HEK293 (cell line): ENCODE data around the gene HIGD1A.

Source experiments
- GLIS2 ChIP-seq: fragments of 450-650 bp; formaldehyde crosslinking; IDR thresholded peaks from 2 replicates; pipeline ENCODE4 v1.5.1; 2016; ENCODE audit warnings: missing biosample characterization, missing genetic modification characterization
- KLF9 ChIP-seq: fragments of 450-650 bp; formaldehyde crosslinking; IDR thresholded peaks from 2 replicates; pipeline ENCODE4 v1.5.1; 2016; ENCODE audit warnings: missing biosample characterization, missing genetic modification characterization, low read depth
- SALL2 ChIP-seq: fragments of 450-650 bp; formaldehyde crosslinking; IDR thresholded peaks from 2 replicates; pipeline ENCODE4 v1.5.0; 2017; ENCODE audit warnings: missing biosample characterization, mild to moderate bottlenecking, missing genetic modification characterization, borderline replicate concordance
- TRIM28 ChIP-seq: IDR thresholded peaks from 2 replicates; pipeline ENCODE4 v1.6.1; 2011; ENCODE audit warnings: low read length, control low read depth, borderline replicate concordance
- ZBTB21 ChIP-seq: fragments of 450-650 bp; formaldehyde crosslinking; IDR thresholded peaks from 2 replicates; pipeline ENCODE4 v1.5.1; 2017; ENCODE audit warnings: missing biosample characterization, missing genetic modification characterization
- ZNF239 ChIP-seq: fragments of 450-650 bp; formaldehyde crosslinking; IDR thresholded peaks from 2 replicates; pipeline ENCODE4 v1.5.1; 2016; ENCODE audit warnings: missing biosample characterization, missing genetic modification characterization
- ZNF266 ChIP-seq: fragments of 450-650 bp; formaldehyde crosslinking; IDR thresholded peaks from 2 replicates; pipeline ENCODE4 v1.5.1; 2016; ENCODE audit warnings: missing biosample characterization, missing genetic modification characterization, low read depth
- ZNF341 ChIP-seq: fragments of 450-650 bp; formaldehyde crosslinking; IDR thresholded peaks from 2 replicates; pipeline ENCODE4; 2016; ENCODE audit warnings: low read depth, missing biosample characterization, missing genetic modification characterization
- ZNF391 ChIP-seq: fragments of 450-650 bp; formaldehyde crosslinking; IDR thresholded peaks from 2 replicates; pipeline ENCODE4 v1.5.1; 2016; ENCODE audit warnings: low read depth, missing biosample characterization, missing genetic modification characterization, borderline replicate concordance
- ZNF398 ChIP-seq: fragments of 450-650 bp; formaldehyde crosslinking; IDR thresholded peaks from 2 replicates; pipeline ENCODE4 v1.5.1; 2017; ENCODE audit warnings: missing biosample characterization, missing genetic modification characterization
- ZNF514 ChIP-seq: fragments of 450-650 bp; formaldehyde crosslinking; IDR thresholded peaks from 2 replicates; pipeline ENCODE4 v1.5.1; 2016; ENCODE audit warnings: missing biosample characterization, missing genetic modification characterization
- ZNF580 ChIP-seq: fragments of 450-650 bp; formaldehyde crosslinking; IDR thresholded peaks from 2 replicates; pipeline ENCODE4 v1.5.1; 2016; ENCODE audit warnings: missing biosample characterization, missing genetic modification characterization
- ZNF747 ChIP-seq: fragments of 450-650 bp; formaldehyde crosslinking; IDR thresholded peaks from 2 replicates; pipeline ENCODE4 v1.5.1; 2016; ENCODE audit warnings: missing biosample characterization, missing genetic modification characterization
- ZNF776 ChIP-seq: fragments of 450-650 bp; formaldehyde crosslinking; IDR thresholded peaks from 2 replicates; pipeline ENCODE4 v1.5.0; 2017; ENCODE audit warnings: missing biosample characterization, missing genetic modification characterization, borderline replicate concordance
- ZSCAN30 ChIP-seq: fragments of 450-650 bp; IDR thresholded peaks from 2 replicates; pipeline ENCODE4 v1.5.1; 2018; ENCODE audit warnings: missing biosample characterization, mild to moderate bottlenecking, missing genetic modification characterization, moderate library complexity
- TF ChIP-seq, protein P1 (sequence below): fragments of 450-650 bp; formaldehyde crosslinking; conservative IDR thresholded peaks from 2 replicates; pipeline ENCODE4 v1.5.1; 2016; ENCODE audit warnings: low read depth, missing biosample characterization, missing genetic modification characterization
- TF ChIP-seq, protein P2 (sequence below): fragments of 450-650 bp; formaldehyde crosslinking; IDR thresholded peaks from 2 replicates; pipeline ENCODE4 v1.5.1; 2016; ENCODE audit warnings: missing biosample characterization, missing genetic modification characterization
- TF ChIP-seq, protein P3 (sequence below): fragments of 450-650 bp; IDR thresholded peaks from 2 replicates; pipeline ENCODE4 v1.5.1; 2018; ENCODE audit warnings: missing biosample characterization, mild to moderate bottlenecking, missing genetic modification characterization
- TF ChIP-seq, protein P4 (sequence below): fragments of 450-650 bp; formaldehyde crosslinking; IDR thresholded peaks from 2 replicates; pipeline ENCODE4 v1.5.1; 2017; ENCODE audit warnings: missing biosample characterization, missing genetic modification characterization
- TF ChIP-seq, protein P5 (sequence below): fragments of 450-650 bp; formaldehyde crosslinking; IDR thresholded peaks from 2 replicates; pipeline ENCODE4 v1.5.1; 2016; ENCODE audit warnings: missing biosample characterization, missing genetic modification characterization
- TF ChIP-seq, protein P6 (sequence below): sonication (generic); formaldehyde crosslinking; IDR thresholded peaks from 2 replicates; pipeline ENCODE4 v1.8.1; 2022; ENCODE audit warnings: mild to moderate bottlenecking, moderate library complexity, missing genetic modification reagents

The HIGD1A gene

GRCh38 chr3:42814914-42815507, 10.7 kb upstream of the HIGD1A start (continued):
- TF ChIP-seq, protein P1, sequence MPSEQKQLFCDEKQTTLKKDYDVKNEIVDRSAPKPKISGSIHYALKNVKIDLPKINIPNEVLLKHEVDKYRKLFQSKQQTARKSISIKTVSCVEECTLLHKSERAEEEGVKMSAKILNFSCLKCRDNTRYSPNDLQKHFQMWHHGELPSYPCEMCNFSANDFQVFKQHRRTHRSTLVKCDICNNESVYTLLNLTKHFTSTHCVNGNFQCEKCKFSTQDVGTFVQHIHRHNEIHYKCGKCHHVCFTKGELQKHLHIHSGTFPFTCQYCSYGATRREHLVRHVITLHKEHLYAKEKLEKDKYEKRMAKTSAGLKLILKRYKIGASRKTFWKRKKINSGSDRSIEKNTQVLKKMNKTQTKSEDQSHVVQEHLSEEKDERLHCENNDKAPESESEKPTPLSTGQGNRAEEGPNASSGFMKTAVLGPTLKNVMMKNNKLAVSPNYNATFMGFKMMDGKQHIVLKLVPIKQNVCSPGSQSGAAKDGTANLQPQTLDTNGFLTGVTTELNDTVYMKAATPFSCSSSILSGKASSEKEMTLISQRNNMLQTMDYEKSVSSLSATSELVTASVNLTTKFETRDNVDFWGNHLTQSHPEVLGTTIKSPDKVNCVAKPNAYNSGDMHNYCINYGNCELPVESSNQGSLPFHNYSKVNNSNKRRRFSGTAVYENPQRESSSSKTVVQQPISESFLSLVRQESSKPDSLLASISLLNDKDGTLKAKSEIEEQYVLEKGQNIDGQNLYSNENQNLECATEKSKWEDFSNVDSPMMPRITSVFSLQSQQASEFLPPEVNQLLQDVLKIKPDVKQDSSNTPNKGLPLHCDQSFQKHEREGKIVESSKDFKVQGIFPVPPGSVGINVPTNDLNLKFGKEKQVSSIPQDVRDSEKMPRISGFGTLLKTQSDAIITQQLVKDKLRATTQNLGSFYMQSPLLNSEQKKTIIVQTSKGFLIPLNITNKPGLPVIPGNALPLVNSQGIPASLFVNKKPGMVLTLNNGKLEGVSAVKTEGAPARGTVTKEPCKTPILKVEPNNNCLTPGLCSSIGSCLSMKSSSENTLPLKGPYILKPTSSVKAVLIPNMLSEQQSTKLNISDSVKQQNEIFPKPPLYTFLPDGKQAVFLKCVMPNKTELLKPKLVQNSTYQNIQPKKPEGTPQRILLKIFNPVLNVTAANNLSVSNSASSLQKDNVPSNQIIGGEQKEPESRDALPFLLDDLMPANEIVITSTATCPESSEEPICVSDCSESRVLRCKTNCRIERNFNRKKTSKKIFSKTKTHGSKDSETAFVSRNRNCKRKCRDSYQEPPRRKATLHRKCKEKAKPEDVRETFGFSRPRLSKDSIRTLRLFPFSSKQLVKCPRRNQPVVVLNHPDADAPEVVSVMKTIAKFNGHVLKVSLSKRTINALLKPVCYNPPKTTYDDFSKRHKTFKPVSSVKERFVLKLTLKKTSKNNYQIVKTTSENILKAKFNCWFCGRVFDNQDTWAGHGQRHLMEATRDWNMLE = no peak
- TF ChIP-seq ZSCAN30 (tag by site-specific recombination) (peak; percentile 34; the same call in 1 of the 2 replicates), ZNF398 (tag by site-specific recombination) (peak; percentile 16; the same call in 1 of the 2 replicates), ZNF341 (no peak), ZNF239 (tag by site-specific recombination) (no peak), ZBTB21 (no peak), SALL2 (tag by site-specific recombination) (no peak), ZNF391 (tag by site-specific recombination) (no peak), ZNF747 (tag by site-specific recombination) (no peak), ZNF514 (no peak), ZNF580 (tag by site-specific recombination) (0 out of 2 replicates have a peak, but pooled peaks have one; percentile 58), TRIM28 (no peak), GLIS2 (tag by site-specific recombination) (no peak), ZNF776 (tag by site-specific recombination) (no peak), KLF9 (tag by site-specific recombination) (no peak), ZNF266 (tag by site-specific recombination) (no peak)
- TF ChIP-seq, protein P2, sequence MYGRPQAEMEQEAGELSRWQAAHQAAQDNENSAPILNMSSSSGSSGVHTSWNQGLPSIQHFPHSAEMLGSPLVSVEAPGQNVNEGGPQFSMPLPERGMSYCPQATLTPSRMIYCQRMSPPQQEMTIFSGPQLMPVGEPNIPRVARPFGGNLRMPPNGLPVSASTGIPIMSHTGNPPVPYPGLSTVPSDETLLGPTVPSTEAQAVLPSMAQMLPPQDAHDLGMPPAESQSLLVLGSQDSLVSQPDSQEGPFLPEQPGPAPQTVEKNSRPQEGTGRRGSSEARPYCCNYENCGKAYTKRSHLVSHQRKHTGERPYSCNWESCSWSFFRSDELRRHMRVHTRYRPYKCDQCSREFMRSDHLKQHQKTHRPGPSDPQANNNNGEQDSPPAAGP (tag by site-specific recombination) = 0 out of 2 replicates have a peak, but pooled peaks have one; percentile 31
- TF ChIP-seq, protein P3, sequence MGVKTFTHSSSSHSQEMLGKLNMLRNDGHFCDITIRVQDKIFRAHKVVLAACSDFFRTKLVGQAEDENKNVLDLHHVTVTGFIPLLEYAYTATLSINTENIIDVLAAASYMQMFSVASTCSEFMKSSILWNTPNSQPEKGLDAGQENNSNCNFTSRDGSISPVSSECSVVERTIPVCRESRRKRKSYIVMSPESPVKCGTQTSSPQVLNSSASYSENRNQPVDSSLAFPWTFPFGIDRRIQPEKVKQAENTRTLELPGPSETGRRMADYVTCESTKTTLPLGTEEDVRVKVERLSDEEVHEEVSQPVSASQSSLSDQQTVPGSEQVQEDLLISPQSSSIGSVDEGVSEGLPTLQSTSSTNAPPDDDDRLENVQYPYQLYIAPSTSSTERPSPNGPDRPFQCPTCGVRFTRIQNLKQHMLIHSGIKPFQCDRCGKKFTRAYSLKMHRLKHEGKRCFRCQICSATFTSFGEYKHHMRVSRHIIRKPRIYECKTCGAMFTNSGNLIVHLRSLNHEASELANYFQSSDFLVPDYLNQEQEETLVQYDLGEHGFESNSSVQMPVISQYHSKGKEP (tag by site-specific recombination) = peak; percentile 87
- TF ChIP-seq, protein P4, sequence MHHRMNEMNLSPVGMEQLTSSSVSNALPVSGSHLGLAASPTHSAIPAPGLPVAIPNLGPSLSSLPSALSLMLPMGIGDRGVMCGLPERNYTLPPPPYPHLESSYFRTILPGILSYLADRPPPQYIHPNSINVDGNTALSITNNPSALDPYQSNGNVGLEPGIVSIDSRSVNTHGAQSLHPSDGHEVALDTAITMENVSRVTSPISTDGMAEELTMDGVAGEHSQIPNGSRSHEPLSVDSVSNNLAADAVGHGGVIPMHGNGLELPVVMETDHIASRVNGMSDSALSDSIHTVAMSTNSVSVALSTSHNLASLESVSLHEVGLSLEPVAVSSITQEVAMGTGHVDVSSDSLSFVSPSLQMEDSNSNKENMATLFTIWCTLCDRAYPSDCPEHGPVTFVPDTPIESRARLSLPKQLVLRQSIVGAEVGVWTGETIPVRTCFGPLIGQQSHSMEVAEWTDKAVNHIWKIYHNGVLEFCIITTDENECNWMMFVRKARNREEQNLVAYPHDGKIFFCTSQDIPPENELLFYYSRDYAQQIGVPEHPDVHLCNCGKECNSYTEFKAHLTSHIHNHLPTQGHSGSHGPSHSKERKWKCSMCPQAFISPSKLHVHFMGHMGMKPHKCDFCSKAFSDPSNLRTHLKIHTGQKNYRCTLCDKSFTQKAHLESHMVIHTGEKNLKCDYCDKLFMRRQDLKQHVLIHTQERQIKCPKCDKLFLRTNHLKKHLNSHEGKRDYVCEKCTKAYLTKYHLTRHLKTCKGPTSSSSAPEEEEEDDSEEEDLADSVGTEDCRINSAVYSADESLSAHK (tag by site-specific recombination) = peak; percentile 64
- TF ChIP-seq, protein P5, sequence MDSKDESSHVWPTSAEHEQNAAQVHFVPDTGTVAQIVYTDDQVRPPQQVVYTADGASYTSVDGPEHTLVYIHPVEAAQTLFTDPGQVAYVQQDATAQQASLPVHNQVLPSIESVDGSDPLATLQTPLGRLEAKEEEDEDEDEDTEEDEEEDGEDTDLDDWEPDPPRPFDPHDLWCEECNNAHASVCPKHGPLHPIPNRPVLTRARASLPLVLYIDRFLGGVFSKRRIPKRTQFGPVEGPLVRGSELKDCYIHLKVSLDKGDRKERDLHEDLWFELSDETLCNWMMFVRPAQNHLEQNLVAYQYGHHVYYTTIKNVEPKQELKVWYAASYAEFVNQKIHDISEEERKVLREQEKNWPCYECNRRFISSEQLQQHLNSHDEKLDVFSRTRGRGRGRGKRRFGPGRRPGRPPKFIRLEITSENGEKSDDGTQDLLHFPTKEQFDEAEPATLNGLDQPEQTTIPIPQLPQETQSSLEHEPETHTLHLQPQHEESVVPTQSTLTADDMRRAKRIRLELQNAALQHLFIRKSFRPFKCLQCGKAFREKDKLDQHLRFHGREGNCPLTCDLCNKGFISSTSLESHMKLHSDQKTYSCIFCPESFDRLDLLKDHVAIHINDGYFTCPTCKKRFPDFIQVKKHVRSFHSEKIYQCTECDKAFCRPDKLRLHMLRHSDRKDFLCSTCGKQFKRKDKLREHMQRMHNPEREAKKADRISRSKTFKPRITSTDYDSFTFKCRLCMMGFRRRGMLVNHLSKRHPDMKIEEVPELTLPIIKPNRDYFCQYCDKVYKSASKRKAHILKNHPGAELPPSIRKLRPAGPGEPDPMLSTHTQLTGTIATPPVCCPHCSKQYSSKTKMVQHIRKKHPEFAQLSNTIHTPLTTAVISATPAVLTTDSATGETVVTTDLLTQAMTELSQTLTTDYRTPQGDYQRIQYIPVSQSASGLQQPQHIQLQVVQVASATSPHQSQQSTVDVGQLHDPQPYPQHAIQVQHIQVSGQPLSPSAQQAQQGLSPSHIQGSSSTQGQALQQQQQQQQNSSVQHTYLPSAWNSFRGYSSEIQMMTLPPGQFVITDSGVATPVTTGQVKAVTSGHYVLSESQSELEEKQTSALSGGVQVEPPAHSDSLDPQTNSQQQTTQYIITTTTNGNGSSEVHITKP (tag by site-specific recombination) = peak; percentile 70
- TF ChIP-seq, protein P6, sequence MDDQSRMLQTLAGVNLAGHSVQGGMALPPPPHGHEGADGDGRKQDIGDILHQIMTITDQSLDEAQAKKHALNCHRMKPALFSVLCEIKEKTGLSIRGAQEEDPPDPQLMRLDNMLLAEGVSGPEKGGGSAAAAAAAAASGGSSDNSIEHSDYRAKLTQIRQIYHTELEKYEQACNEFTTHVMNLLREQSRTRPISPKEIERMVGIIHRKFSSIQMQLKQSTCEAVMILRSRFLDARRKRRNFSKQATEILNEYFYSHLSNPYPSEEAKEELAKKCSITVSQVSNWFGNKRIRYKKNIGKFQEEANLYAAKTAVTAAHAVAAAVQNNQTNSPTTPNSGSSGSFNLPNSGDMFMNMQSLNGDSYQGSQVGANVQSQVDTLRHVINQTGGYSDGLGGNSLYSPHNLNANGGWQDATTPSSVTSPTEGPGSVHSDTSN (CRISPR knock-in tag) = no peak
